ENCODE measurements around the gene REXO1.

Gene REXO1

DNA sequence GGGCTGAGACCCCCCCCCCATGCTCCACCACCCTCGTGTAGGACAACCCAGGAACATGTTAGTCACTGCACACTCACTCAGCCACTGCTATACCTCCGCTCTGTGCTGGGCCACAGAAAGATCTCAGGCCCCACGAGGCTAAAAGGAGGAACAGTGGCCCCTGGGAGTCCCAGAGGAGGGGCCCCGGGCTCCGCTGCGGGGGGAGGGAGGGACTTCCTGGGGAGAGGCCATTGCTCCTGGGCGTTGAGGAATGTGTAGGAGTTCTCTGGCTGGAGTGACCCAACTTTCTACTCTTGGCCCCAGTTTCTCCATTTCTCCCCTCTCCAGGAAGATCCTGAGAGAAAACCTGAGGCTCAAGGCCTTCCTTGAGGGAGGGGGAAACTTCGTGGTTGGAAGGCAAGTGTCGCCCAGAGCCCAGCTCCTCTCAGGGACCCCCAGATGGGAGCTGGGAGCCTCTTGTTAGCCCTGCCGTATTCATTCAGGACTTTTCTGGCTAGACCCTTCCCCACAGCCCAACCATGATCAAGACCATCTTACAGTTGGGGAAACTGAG is 81.4 kb downstream of the REXO1 start:
- DNase-seq: no peak

DNA sequence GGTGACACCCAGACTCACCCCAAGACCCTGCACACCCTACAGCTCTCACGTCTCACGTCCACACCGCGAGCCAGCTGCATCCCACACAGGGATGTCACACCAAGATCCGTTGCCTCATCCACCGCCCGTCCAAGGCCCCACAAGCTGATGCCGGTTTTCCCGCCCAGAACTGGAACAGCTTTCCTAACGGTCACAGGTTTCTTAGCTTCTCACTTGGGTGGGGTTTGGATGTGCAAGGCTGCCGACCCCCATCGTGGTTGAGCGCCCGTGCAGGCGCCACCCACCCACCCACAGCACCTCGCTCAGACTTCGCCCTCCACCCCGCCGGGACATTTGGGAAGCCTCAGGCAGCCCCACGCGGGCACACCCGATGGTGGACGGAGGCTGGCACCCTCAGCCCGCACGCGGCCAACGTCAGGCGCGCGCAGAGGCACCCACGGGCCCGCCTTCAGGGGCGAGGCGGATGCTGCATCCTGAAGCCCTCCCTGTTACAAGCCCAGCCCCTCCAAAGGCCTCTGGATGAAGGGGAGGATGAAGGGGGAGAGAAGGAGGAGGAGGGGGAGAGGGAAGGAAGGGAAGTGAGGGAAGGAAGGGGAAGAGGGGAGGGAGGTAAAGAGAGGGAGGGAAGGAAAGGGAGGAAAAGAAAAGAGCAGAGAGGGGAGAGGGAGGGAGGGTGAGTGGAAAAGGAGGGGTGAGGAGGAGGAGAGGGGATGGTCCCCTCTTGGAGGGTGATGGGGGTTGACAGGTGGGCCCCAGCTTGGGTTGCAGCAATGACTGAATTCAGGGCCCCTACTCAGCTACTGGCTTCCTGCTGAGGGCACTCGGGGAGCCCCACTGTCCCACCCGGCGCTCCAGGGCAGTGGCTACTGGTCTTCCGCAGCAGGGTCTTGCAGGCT is 82.1 kb downstream of the REXO1 start:
- no peak for DNase-seq

All from NCI-H1436 (cell line).